GM12878 (cell line): ENCODE data around the gene MTMR10. TPM values are rescaled to one million over a fixed set of nuclear protein-coding genes. Genes with fewer than 3 reads are reported as not detected.

Experiments used
- ATAC-seq: fragments of 200-7000 bp; cut with Tn5 transposase; 3 replicates; pipeline ENCODE4 v1.9.1; 2020; ENCODE audit warnings: mild to moderate bottlenecking, moderate library complexity
- BruUV-seq: library from RNA; stranded (reverse); fragments of 400-500 nt; replicated peaks from 2 replicates; lab custom pipeline; 2021; lab: Mats Ljungman, UMichigan
- CTCF ChIA-PET: fragments of 300-600 bp; sonication (Branson Sonifier 250); formaldehyde crosslinking; extraction: SDS; loops from one replicate; lab custom pipeline; 2021; ENCODE audit warnings: inconsistent platforms; lab: Yijun Ruan, JAX
- POLR2A ChIA-PET: fragments of 350-600 bp; formaldehyde crosslinking; extraction: SDS; loops from one replicate; lab custom pipeline; 2021; ENCODE audit warnings: inconsistent platforms; lab: Charles Lee
- RAD21 ChIA-PET: fragments of 300-600 bp; sonication (Branson Sonifier 250); formaldehyde crosslinking; loops from one replicate; lab custom pipeline; 2023; ENCODE audit warnings: antibody characterized with exemption; ENCODE audit not compliant: unreplicated experiment; lab: Charles Lee
- SMC1A ChIA-PET: fragments of 300-600 bp; sonication (Branson Sonifier 250); formaldehyde crosslinking; loops from one replicate; lab custom pipeline; 2023; ENCODE audit not compliant: unreplicated experiment, uncharacterized antibody; lab: Charles Lee
- DNase-seq: peaks from one replicate; pipeline ENCODE4 v3.0.0-alpha.2; 2011; ENCODE audit warnings: low read depth, low spot score
- FAIRE-seq: peaks from 3 replicates; lab custom pipeline; 2011; peaks lifted over from hg19 to GRCh38; lab: Jason Lieb, UNC
- H2AFZ ChIP-seq: 2 replicates; pipeline ENCODE4 v1.6.0; 2011; ENCODE audit warnings: low read depth, low read length, control low read depth; ENCODE audit not compliant: control insufficient read depth
- H3K27ac ChIP-seq: 2 replicates; pipeline ENCODE4 v1.5.1; 2011; ENCODE audit warnings: control low read depth; ENCODE audit not compliant: control insufficient read depth, insufficient read depth
- H3K27me3 ChIP-seq, 2 experiments: replicated peaks in 1 of 2; 2 replicates each; pipeline versions ENCODE4 v1.6.0 to v1.6.1; 2011; ENCODE audit warnings: low read length in 1 of 2; ENCODE audit not compliant: control insufficient read depth in 2 of 2, insufficient read depth in 2 of 2
- H3K36me3 ChIP-seq, 2 experiments: 2 replicates each; pipeline ENCODE4 v1.5.1; 2011; ENCODE audit warnings: low read length in 1 of 2; ENCODE audit not compliant: control insufficient read depth in 2 of 2, insufficient read depth in 2 of 2
- H3K4me1 ChIP-seq: 2 replicates; pipeline ENCODE4 v1.6.1; 2011; ENCODE audit warnings: mild to moderate bottlenecking, low read length, moderate library complexity, mixed read lengths; ENCODE audit not compliant: control insufficient read depth, insufficient read depth
- H3K4me2 ChIP-seq: 2 replicates; pipeline ENCODE4 v1.6.0; 2011; ENCODE audit warnings: control low read depth; ENCODE audit not compliant: control insufficient read depth, insufficient read depth
- H3K4me3 ChIP-seq: fragments of 200-600 bp; sonication (generic); 2 replicates; pipeline ENCODE4 v1.5.1; 2016
- H3K79me2 ChIP-seq: 2 replicates; pipeline ENCODE4 v1.6.0; 2011; ENCODE audit warnings: low read length; ENCODE audit not compliant: control insufficient read depth, insufficient read depth
- H3K9ac ChIP-seq: 2 replicates; pipeline ENCODE4 v1.8.0; 2011; ENCODE audit warnings: low read length, control low read depth, mixed read lengths; ENCODE audit not compliant: control insufficient read depth, insufficient read depth
- H3K9me3 ChIP-seq: replicated peaks from 3 replicates; pipeline ENCODE4 v1.5.1; 2011; ENCODE audit warnings: mild to moderate bottlenecking, low read length; ENCODE audit not compliant: control insufficient read depth, insufficient read depth
- H4K20me1 ChIP-seq: 2 replicates; pipeline ENCODE4 v1.6.0; 2011; ENCODE audit not compliant: control insufficient read depth, insufficient read depth
- BMI1 ChIP-seq: fragments of 450-650 bp; IDR thresholded peaks from 2 replicates; pipeline ENCODE4 v1.6.1; 2016; ENCODE audit warnings: mild to moderate bottlenecking, moderate library complexity, borderline replicate concordance
- CBFB ChIP-seq: IDR thresholded peaks from 2 replicates; pipeline ENCODE4 v1.6.1; 2016; ENCODE audit warnings: antibody characterized with exemption, low read depth
- CREB1 ChIP-seq: IDR thresholded peaks from 2 replicates; pipeline ENCODE4 v1.6.1; 2012; ENCODE audit warnings: low read depth, mild to moderate bottlenecking, inconsistent platforms
- EP300 ChIP-seq, 2 experiments: fragments of 150-350 bp in 1 of 2; IDR thresholded peaks; 2 replicates each; pipeline ENCODE4 v1.6.1; 2011 to 2012; ENCODE audit warnings: low read depth in 2 of 2, low read length in 2 of 2, borderline replicate concordance in 1 of 2, improper control_type of control experiment in 1 of 2, inconsistent platforms in 1 of 2; ENCODE audit not compliant: control insufficient read depth in 1 of 2
- FOXM1 ChIP-seq: IDR thresholded peaks from 2 replicates; pipeline ENCODE4 v1.6.1; 2012; ENCODE audit warnings: low read depth, mild to moderate bottlenecking, inconsistent platforms, low read length, moderate library complexity
- GATAD2B ChIP-seq: fragments of 450-650 bp; conservative IDR thresholded peaks from 2 replicates; pipeline ENCODE4 v1.6.1; 2017; ENCODE audit warnings: low read depth, mild to moderate bottlenecking, moderate library complexity
- MEF2B ChIP-seq: fragments of 450-650 bp; IDR thresholded peaks from 2 replicates; pipeline ENCODE4 v1.6.1; 2018; ENCODE audit warnings: mild to moderate bottlenecking, moderate library complexity; ENCODE audit not compliant: partially characterized antibody, poor library complexity, severe bottlenecking
- NBN ChIP-seq: fragments of 450-650 bp; IDR thresholded peaks from 2 replicates; pipeline ENCODE4 v1.6.1; 2016
- NR2C1 ChIP-seq: fragments of 450-650 bp; IDR thresholded peaks from 2 replicates; pipeline ENCODE4 v1.6.1; 2017; ENCODE audit warnings: antibody characterized with exemption, mild to moderate bottlenecking, moderate library complexity
- POLR2AphosphoS2 ChIP-seq: IDR thresholded peaks from 2 replicates; pipeline ENCODE4 v1.6.1; 2011; ENCODE audit warnings: low read depth, mild to moderate bottlenecking, low read length, improper control_type of control experiment, moderate library complexity
- RUNX3 ChIP-seq: IDR thresholded peaks from 2 replicates; pipeline ENCODE4 v1.6.1; 2012; ENCODE audit warnings: low read length, inconsistent platforms
- SMC3 ChIP-seq: IDR thresholded peaks from 2 replicates; pipeline ENCODE4 v1.6.1; 2011; ENCODE audit warnings: low read length, improper control_type of control experiment, borderline replicate concordance
- TARDBP ChIP-seq: IDR thresholded peaks from 2 replicates; pipeline ENCODE4 v1.6.1; 2016; ENCODE audit warnings: borderline replicate concordance
- ZNF24 ChIP-seq: fragments of 450-650 bp; IDR thresholded peaks from 2 replicates; pipeline ENCODE4 v1.6.1; 2017; ENCODE audit warnings: antibody characterized with exemption, mild to moderate bottlenecking
- WGBS: methylation state at CpG from one replicate; pipeline ENCODE4 v1.1.6; 2016; ENCODE audit warnings: low lambda C conversion rate; ENCODE audit not compliant: insufficient replicate concordance, insufficient coverage; ENCODE audit errors: missing lambda C conversion rate; 5-methylcytosine and 5-hydroxymethylcytosine counted together
- in situ Hi-C: fragments of 300-500 bp; cut with MboI; formaldehyde crosslinking; loops from 9 replicates; pipeline ENCODE4 v1.14.3; 2018; ENCODE audit warnings: mixed read lengths
- intact Hi-C: fragments of 100-400 bp; cut with micrococcal nuclease; formaldehyde crosslinking; loops from one replicate; pipeline ENCODE4 v1.14.2; 2022; ENCODE audit not compliant: unreplicated experiment
- polyA plus RNA-seq, 11 experiments: library from polyadenylated mRNA; depleted of rRNA in 4 of 11; unstranded in 6 of 11; stranded (reverse) in 5 of 11; fragments of >200 nt; fragmentation: Nextera tagmentation in 4 of 11; fragmentation: Illumina TruSeq in 1 of 11; extraction: Ambion mirVana in 4 of 11; extraction: Trizol in 1 of 11; gene quantifications; 1 replicate in 1 of 11; 2 replicates in 10 of 11; pipeline versions ENCODE4 v1.2.1 to v1.2.3, GENCODE V29; 2011 to 2016; ENCODE audit warnings: inconsistent platforms in 2 of 11, missing spikeins in 2 of 11, low read depth in 1 of 11
- total RNA-seq, 4 experiments: library from RNA; depleted of rRNA in 3 of 4; stranded (reverse); fragments of >200 nt in 3 of 4; fragmentation: Illumina TruSeq in 1 of 4; extraction: Trizol in 1 of 4; gene quantifications; 2 replicates each; pipeline versions ENCODE4 v1.2.1 to v1.2.3, GENCODE V29; 2013 to 2021
- TF ChIP-seq, protein P1 (sequence below): IDR thresholded peaks from 2 replicates; pipeline ENCODE4 v1.6.1; 2011; ENCODE audit warnings: borderline replicate concordance, low read depth, mild to moderate bottlenecking, moderate library complexity, mixed read lengths, low read length; ENCODE audit not compliant: insufficient read depth; ENCODE audit errors: extremely low read length
- TF ChIP-seq, protein P2 (sequence below): fragments of 450-650 bp; IDR thresholded peaks from 2 replicates; pipeline ENCODE4 v1.6.1; 2016; ENCODE audit warnings: mild to moderate bottlenecking, moderate library complexity, borderline replicate concordance

Gene MTMR10
- total and polyA plus RNA-seq, 10 of the 15 experiments (the other 5 are each of a cell fraction or from before 2014, with no cell fraction given), result 1.9 to 13.6 (median 8.9) TPM

DNA sequence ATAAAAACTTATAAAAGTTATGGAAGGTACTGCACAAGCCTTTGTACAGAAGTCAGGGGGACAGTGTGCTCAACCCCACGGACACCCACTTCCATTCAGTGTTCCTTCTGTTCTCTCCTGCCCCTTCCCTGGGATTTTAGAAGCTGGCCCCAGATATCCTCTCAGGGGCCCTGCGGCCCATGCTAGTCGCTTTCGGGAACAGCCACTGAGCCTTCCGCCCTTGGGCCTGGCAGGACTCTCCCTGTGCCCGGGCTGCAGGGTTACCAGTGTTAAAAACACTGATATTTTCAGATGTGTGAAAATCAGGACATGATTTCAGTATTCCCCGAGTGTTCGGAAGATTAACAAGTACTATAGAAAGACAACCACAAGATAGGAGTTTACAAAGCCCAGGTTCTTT is 65.3 kb downstream of the MTMR10 start:
- ChIA-PET CTCF (no interaction called here), SMC1A (no interaction called here), POLR2A (no interaction called here), RAD21 (no interaction called here)
- DNase-seq (no peak), ATAC-seq (no peak), FAIRE-seq (no peak)
- BruUV-seq, result no TSS peak
- no peak overlapping the region for H2AFZ ChIP-seq
- intact Hi-C loops (no loop called here), in situ Hi-C loops (no loop called here)
- H3K27ac ChIP-seq, result no peak overlapping the region
- H3K4me1 ChIP-seq, result peaks cover 6% of the 10 kb centered on the region
- no peak overlapping the region for H3K4me2 ChIP-seq
- no peaks in the 10 kb centered on the region for H3K79me2 ChIP-seq
- 98% methylated on average over 8 of the region's 8 CpGs for WGBS
- no peak overlapping the region for H3K4me3 ChIP-seq
- H3K9me3 ChIP-seq, result no peaks in the 10 kb centered on the region
- TF ChIP-seq ZNF24 (no peak), NBN (no peak), POLR2AphosphoS2 (no peak), RUNX3 (no peak), CREB1 (no peak), CBFB (no peak), TARDBP (no peak)
- no peaks in the 10 kb centered on the region for H3K27me3 ChIP-seq
- H3K9ac ChIP-seq, result no peak overlapping the region
- H4K20me1 ChIP-seq, result no peaks in the 10 kb centered on the region
- peaks cover 19 to 24% of the 10 kb centered on the region in 2 experiments for H3K36me3 ChIP-seq

DNA sequence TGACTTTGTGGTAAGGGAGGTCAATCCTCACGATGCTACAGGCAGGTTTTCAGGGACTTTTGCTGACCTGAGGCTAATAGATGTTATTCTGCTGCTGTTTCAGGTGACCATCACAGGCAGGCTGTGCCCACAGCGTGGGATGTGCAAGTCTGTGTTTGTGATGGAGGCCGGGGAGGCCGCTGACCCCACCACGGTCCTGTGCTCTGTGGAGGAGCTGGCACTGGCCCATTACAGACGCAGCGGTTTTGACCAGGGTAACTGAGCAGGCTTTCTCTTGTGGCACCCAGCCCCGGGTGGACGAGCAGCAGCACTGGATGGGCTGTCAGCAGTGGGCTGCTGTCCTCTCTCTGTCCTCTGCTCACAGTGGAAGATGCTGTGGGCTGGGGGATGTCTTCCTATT is 65.7 kb downstream of the MTMR10 start:
- ChIA-PET CTCF (no interaction called here), RAD21 (no interaction called here), POLR2A (no interaction called here), SMC1A (no interaction called here)
- Histone ChIP-seq H3K9ac (no peak overlapping the region), H3K79me2 (no peaks in the 10 kb centered on the region), H3K4me2 (no peak overlapping the region), H3K36me3 (peaks cover 19 to 24% of the 10 kb centered on the region in 2 experiments), H3K9me3 (no peaks in the 10 kb centered on the region), H3K27me3 (no peaks in the 10 kb centered on the region), H3K4me1 (peaks cover 8% of the 10 kb centered on the region), H2AFZ (no peak overlapping the region), H3K4me3 (no peak overlapping the region), H3K27ac (no peak overlapping the region), H4K20me1 (no peaks in the 10 kb centered on the region)
- 99% methylated on average over 9 of the region's 9 CpGs for WGBS
- BruUV-seq, result no TSS peak
- no peak for FAIRE-seq
- no peak for ATAC-seq
- intact Hi-C loops, result no loop called here
- in situ Hi-C loops, result no loop called here
- no peak for DNase-seq
- TF ChIP-seq, protein P1, sequence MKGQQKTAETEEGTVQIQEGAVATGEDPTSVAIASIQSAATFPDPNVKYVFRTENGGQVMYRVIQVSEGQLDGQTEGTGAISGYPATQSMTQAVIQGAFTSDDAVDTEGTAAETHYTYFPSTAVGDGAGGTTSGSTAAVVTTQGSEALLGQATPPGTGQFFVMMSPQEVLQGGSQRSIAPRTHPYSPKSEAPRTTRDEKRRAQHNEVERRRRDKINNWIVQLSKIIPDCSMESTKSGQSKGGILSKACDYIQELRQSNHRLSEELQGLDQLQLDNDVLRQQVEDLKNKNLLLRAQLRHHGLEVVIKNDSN, result no peak
- TF ChIP-seq FOXM1 (no peak), BMI1 (no peak), SMC3 (no peak), NR2C1 (no peak), EP300 (IDR thresholded peaks at IDR 0.05; ENCODE audit: borderline replicate concordance in 1 of 2, control insufficient read depth in 1 of 2, low read depth in 2 of 2, low read length in 2 of 2) (no peak), MEF2B (no peak), GATAD2B (no peak)
- TF ChIP-seq, protein P2, sequence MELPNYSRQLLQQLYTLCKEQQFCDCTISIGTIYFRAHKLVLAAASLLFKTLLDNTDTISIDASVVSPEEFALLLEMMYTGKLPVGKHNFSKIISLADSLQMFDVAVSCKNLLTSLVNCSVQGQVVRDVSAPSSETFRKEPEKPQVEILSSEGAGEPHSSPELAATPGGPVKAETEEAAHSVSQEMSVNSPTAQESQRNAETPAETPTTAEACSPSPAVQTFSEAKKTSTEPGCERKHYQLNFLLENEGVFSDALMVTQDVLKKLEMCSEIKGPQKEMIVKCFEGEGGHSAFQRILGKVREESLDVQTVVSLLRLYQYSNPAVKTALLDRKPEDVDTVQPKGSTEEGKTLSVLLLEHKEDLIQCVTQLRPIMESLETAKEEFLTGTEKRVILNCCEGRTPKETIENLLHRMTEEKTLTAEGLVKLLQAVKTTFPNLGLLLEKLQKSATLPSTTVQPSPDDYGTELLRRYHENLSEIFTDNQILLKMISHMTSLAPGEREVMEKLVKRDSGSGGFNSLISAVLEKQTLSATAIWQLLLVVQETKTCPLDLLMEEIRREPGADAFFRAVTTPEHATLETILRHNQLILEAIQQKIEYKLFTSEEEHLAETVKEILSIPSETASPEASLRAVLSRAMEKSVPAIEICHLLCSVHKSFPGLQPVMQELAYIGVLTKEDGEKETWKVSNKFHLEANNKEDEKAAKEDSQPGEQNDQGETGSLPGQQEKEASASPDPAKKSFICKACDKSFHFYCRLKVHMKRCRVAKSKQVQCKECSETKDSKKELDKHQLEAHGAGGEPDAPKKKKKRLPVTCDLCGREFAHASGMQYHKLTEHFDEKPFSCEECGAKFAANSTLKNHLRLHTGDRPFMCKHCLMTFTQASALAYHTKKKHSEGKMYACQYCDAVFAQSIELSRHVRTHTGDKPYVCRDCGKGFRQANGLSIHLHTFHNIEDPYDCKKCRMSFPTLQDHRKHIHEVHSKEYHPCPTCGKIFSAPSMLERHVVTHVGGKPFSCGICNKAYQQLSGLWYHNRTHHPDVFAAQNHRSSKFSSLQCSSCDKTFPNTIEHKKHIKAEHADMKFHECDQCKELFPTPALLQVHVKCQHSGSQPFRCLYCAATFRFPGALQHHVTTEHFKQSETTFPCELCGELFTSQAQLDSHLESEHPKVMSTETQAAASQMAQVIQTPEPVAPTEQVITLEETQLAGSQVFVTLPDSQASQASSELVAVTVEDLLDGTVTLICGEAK, result no peak
